ENCODE data around the gene VPS13C.

DNA sequence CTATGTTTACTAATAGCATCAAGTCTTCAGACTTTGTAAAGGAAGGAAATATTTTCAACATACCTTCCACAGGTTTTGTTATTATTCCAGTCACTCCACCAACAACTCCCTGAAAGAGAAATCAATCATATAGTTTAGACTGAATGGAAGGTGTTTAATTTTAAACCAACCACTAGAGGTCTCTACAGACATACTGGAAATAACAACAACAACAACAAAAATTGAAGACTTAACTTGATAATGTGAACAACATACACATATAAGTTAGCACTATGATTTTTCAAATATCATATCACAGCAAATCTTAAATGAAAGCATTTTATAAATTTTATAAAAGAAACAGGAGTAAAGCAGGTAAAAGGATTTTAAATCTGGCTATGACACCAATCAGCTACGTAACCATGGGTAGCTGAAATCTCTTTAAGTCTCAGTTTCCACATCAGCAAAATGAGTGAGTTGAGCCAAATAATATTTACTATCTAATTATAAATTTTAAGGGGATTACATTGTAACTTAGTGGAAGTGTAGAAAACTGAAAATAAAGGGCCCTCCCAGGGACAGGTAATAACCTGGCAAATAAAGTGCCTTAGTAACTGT is 188.2 kb downstream of the VPS13C start:
- TF ChIP-seq, protein P1, sequence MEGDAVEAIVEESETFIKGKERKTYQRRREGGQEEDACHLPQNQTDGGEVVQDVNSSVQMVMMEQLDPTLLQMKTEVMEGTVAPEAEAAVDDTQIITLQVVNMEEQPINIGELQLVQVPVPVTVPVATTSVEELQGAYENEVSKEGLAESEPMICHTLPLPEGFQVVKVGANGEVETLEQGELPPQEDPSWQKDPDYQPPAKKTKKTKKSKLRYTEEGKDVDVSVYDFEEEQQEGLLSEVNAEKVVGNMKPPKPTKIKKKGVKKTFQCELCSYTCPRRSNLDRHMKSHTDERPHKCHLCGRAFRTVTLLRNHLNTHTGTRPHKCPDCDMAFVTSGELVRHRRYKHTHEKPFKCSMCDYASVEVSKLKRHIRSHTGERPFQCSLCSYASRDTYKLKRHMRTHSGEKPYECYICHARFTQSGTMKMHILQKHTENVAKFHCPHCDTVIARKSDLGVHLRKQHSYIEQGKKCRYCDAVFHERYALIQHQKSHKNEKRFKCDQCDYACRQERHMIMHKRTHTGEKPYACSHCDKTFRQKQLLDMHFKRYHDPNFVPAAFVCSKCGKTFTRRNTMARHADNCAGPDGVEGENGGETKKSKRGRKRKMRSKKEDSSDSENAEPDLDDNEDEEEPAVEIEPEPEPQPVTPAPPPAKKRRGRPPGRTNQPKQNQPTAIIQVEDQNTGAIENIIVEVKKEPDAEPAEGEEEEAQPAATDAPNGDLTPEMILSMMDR (IDR thresholded peaks at IDR 0.05): peak; percentile 40 to 64 (median 52)
- no peak for TF ChIP-seq POLR2A (IDR thresholded peaks at IDR 0.05)
